DOHH2 (cell line): ENCODE data around the gene ANO10.

Source experiments
- CTCF ChIP-seq: fragments of 200-600 bp; sonication (generic); IDR thresholded peaks from one replicate; pipeline ENCODE4 v1.5.1; 2014; ENCODE audit warnings: antibody characterized with exemption, mild to moderate bottlenecking, low read depth, low read length; ENCODE audit not compliant: poor library complexity, severe bottlenecking
- EZH2phosphoT487 ChIP-seq: fragments of 200-600 bp; sonication (generic); IDR thresholded peaks from 2 replicates; pipeline ENCODE4 v1.6.1; 2017; ENCODE audit warnings: borderline replicate concordance, mild to moderate bottlenecking, antibody characterized with exemption, low read length, moderate library complexity, mixed read lengths

- TF ChIP-seq CTCF (no peak), EZH2phosphoT487 (no peak)
Measured at GRCh38 chr3:43515208-43515917, 106.4 kb downstream of the ANO10 start.
